Activated CD4-positive, CD25-positive, alpha-beta regulatory T cell treated with anti-CD3 and anti-CD28 coated beads, Interleukin-2, amount 50 U/mL, for 16 hours (primary cell): ENCODE measurements around the gene GDF15.
"Not testable (repeated sequence)": the region's sequence is repeated elsewhere in the genome, so short reads cannot be mapped to it uniquely, and the experiment has no call there.

Experiments used
- DNase-seq: peaks from one replicate; pipeline ENCODE4 v3.0.0-alpha.2; 2020; ENCODE audit warnings: low read depth, low spot score

The GDF15 gene

DNA sequence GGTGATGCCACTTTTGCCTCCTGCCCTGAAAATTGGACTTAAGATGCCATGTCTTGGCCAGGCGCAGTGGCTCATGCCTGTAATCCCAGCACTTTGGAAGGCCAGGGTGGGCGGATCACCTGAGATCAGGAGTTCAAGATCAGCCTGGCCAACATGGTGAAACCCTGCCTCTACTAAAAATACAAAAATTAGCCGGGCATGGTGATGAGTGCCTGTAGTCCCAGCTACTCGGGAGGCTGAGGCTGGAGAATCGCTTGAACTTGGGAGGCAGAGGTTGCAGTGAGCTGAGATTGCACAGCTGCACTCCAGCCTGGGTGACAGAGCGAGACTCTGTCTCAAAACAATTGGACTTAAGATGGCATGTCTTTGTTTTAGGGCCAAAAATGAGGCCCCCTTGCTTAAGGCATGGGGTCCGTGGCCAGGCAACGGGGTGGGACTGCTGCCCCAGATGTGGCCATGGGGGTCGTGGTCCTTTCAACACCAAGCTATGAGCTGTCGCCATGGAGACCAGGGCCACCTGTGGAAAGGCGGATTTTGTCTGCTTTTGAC, 21.6 kb upstream of the GDF15 start:
- DNase-seq: not testable (repeated sequence)

DNA sequence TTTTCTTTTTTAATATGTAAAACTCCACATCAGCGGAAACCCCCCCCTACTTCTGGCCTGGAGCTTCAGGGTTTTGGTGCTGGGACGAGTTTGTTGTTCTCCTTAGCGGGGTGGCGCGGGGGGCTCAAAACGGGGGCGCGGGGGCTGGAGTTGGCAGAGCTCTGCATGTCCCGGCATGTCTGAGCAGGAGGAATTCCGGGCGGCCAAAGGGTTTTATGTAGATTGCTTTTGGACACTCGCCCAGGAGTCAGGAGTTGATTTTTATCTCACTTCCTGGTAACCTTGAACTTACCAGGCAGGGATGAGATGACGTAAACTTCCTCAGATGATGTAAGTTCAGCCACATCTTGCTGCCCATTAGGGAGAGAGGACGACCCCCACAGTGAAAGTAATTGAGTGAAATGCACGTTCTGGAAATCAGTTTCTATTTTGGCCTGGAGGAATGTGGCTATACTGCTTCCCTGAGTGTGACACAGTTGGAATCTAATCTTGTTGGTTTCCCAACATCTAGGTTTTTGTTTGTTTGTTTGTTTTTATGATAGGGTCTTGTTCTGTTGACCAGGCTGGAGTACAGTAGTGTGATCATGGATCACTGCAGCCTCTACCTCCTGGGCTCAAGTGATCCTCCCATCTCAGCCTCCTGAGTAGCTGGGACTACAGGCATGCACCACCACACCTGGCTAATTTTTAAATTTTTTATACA, 21.0 kb upstream of the GDF15 start:
- DNase-seq: no peak

DNA sequence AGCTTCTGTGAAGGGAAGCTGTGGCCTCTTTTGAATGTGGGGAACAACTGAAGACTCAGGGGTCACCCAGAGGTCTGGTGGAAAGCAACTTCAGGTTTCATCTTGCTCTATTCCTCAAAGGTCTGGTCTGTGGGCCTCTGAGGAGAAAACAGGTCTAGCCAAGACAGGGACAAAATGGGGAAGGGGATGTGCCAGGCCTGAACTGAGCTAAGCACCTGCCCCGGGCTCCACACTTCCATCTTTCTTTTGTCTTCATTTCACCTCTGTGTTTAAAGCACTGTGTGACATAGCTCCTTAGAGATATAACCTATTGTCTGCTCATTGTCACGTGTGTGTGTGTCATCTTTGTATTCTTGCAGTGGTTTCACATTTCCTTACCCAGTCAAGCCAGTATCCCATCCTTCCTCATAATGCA, 19.9 kb upstream of the GDF15 start:
- no peak for DNase-seq

DNA sequence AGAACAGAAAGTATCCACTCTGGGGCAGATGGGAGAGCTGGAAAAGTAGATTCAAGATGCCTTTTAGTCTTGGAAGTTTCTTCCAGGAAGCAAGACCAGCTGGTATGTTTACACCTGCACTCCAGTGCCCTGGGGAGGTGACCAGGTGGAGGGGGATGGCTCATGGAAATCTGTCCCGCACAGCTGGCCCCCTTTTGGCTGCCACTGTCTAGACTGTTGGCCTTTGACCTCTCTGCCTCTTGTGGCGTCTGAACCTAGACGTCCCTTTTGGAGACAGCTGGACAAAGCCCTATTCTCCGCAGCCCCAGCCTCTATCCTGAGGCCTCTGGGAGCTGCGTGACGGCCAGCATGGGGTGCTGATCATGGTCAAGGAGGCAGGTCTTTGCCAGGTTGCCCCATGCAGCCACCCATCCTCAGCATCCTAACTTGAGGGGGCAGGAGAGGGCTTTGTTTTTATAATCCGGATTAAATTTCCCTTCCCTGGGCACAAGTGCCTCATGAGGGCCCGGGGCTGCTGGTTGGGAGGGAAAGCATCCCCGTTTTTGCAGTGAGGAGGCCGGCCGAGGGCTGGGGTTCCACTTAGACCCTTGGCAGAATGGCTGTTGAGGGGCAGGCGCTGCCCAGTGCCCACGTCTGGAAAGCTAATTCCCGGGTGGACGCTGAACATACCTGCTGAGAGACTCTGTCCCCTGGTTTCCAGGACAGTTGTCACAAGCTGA, 17.3 kb upstream of the GDF15 start:
- no peak for DNase-seq

DNA sequence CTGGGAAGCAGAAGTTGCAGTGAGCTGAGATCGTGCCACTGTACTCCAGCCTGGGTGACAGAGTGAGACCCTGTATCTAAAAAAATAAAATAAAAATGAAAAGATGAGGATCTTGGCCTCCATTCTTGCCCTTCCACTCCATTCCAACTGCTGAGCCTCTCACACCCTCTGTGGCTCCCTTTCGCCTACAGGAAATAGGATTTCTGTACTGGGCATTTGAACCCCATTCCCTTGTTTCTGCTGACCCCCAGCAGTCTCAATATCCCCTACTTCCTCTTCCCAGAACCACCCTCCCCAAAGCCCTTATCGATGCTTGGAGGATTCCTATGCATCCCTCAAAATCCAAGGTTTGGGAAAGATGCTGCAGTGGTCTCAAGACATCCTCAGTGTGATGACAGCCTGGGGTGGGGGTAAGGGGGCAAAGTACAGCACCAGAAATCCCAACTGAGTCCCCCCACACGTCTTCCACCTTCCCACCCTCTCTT, 12.5 kb upstream of the GDF15 start:
- DNase-seq: no peak

DNA sequence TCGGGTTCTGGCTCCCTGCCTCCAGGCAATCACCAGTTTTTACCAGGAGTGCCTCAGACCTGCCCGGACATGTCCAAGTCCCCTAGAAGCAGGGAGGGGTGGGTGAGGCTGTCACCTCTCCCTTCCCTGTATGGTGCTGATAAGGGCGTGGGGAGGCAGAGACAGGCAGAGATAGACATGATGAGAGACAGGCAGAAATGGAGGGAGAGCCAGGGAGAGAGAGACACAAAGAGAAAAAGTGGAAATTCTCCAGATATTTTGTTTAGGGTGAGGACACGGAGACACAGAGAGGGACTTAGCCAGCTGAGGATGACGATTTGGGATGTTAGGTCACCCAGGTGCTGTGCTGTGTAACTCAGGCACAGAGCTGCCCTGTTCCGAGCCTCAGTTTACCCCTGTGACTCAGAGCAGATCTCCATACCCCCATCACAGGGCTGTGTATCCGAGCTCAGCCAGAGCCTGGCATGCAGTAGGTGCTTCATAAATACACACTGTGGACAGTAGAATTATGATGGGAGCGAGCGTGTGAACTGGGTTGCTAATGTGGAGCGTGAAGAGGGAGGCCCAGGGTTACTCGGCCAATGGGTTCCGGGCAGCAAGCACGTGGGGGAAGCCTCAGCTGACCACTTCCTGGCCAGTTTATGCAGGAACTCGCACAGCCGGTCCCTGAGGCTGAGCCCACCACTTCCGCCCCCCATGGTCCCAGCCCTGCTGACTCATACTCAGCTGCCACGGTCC, 11.9 kb upstream of the GDF15 start:
- DNase-seq: no peak

DNA sequence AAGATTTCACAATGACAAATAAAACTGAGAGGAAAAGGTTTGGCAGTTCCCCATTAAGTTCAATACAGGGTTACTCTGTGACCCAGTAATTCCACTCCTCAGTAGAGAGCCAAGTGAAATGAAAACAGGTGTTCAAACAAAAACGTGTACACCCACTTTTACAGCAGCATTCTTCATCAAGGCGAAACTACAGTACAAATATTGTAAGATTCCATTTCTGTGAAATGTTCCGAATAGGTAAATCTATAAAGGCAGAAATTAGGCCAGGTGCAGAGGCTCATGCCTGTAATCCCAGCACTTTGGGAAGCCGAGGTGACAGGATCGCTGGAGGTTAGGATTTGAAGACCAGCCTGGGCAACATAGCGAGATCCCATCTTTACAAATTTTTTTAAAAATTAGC, 8.9 kb upstream of the GDF15 start:
- DNase-seq: no peak

DNA sequence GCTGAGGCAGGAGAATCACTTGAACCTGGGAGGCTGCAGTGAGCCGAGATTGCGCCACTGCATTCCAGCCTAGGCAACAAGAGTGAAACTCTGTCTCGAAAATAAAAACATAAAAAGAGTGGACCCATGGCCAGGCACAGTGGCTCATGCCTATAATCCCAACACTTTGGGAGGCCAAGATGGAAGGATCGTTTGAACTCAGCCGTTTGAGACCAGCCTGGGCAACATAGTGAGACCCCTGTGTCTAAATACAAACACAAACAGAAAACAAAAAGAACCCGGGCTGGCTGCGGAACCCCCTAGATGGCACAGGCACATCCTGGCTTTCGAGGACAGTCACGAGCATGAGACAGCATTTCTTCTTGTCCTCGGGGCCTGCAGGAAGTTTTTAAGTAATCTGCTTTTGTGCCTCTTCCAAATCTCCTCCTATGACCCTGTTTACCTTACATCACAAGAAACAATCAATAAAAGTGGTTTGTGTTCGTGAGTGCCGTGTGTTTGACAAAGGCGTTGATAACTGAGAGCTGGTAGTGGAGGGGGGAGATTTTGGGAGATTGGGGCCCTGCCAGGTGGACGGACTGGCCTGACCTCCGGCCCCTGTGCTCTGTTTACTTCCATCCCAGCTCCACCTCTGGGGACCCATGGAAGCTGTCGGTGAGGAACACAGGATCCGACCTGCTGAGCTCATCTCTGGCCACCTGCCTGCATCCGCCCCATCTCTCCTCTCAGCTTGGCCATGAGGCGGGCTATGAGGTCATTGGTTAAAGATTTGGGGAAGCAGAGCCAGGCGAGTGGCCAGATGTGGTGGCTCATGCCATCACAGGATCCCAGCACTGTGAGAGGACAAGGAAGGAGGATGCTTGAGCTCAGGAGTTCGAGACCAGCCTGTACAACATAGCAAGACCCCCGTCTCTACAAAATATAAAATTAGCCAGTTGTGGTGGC, 5.9 kb upstream of the GDF15 start:
- no peak for DNase-seq

DNA sequence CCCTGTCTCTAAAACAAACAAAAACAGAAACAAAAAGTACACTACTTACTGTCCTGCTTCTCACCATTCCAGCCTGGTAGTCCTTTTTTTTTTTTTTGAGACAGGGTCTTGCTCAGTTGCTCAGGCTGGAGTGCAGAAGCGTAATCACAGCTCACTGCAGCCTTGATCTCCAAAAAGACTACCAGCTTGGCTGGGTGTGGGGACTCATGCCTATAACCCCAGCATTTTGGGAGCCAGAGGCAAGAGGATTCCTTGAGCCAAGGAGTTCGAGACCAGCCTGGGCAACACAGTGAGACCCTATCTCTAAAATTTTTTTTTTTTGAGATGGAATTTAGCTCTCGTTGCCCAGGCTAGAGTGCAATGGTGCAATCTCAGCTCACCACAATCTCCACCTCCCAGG, 5.1 kb upstream of the GDF15 start:
- no peak for DNase-seq

DNA sequence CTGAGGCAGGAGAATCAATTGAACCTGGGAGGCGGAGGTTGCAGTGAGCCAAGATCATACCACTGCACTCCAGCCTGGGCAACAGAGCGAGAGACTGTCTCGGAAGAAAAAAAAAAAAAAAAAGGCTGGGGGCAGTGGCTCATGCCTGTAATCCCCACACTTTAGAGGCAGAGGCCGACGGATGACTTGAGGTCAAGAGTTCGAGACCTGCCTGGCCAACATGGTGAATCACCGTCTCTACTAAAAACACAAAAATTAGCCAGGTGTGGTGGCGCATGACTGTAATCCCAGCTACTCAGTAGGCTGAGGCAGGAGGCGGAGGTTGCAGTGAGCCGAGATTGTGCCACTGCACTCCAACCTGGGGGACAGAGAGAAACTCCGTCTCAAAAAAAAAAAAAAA, 2.3 kb upstream of the GDF15 start:
- DNase-seq: not testable (repeated sequence)

DNA sequence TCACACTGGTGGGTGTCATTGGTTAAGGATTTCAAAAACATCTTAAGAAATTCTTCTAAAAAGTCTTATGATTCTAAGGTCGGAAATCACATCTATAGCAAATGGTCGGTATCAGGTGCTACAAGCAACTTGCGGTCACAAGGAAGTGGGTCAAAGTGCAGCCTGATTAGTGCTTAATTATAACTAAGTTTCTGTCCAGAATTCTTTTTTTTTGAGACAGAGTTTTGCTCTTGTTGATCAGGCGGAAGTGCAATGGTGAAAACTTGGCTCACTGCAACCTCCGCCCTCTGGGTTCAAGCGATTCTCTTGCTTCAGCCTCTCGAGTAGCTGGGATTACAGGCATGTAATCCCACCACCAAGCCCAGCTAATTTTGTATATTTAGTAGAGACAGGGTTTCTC, 1.2 kb upstream of the GDF15 start:
- no peak for DNase-seq

DNA sequence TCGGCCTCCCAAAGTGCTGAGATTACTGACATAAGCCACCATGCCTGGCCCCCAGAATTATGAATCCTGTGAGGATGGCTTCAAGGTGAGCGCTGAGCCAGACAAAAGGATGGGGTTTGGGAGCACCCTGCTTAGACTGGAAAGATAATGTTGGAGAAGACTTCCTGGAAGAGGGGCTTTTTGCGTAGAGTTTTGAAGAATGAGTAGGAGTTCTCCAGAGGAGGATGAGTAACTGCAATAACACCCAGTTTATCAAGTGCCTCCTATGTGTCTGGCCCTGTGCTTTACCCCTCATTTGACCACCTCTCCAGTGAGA, 641 bp upstream of the GDF15 start:
- DNase-seq: no peak

DNA sequence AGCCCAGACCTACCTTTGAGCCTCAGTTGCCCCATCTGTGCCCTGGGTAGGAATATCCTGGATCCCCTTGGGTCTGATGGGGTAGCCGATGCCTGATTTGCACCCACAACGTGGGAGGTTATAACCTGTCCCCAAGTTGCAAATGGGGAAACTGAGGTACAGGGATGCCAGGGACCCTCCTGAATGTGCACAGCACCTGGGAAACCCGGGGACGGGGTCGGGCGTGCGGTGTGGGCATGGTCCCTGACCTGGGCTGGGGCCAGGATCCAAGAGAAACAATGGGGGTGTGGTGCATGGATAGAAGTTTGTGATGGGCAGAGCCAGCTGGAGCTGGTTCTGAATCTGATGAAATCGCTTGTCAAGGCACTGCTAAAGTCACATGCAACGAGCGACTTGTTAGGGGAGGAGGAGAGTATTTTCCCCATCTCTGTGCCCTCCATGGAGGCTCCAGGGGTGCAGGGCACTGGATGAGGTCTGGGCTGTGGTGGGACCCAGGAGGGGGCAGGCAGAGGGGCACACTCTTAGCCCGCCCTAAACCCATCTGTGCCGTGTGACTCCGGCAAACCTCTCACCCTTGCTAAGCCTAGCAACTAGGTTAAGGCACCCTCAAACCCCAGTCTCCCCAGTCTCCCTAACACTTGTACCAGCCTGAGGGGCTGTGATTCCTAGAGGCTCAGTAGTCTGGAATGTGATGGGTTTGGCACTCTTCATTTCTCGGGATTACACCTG, 749 bp downstream of the GDF15 start:
- no peak for DNase-seq

DNA sequence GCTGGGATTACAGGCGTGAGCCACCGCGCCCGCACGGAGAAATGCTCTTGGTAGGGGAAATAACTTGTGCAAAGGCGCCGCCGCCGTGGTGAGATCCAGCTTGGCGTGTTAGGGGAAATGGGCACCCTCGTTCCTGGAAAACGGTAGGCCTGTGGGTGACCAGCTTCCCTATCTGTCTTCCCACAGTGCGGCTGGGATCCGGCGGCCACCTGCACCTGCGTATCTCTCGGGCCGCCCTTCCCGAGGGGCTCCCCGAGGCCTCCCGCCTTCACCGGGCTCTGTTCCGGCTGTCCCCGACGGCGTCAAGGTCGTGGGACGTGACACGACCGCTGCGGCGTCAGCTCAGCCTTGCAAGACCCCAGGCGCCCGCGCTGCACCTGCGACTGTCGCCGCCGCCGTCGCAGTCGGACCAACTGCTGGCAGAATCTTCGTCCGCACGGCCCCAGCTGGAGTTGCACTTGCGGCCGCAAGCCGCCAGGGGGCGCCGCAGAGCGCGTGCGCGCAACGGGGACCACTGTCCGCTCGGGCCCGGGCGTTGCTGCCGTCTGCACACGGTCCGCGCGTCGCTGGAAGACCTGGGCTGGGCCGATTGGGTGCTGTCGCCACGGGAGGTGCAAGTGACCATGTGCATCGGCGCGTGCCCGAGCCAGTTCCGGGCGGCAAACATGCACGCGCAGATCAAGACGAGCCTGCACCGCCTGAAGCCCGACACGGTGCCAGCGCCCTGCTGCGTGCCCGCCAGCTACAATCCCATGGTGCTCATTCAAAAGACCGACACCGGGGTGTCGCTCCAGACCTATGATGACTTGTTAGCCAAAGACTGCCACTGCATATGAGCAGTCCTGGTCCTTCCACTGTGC, 2.4 kb downstream of the GDF15 start:
- DNase-seq: peak; percentile 55

DNA sequence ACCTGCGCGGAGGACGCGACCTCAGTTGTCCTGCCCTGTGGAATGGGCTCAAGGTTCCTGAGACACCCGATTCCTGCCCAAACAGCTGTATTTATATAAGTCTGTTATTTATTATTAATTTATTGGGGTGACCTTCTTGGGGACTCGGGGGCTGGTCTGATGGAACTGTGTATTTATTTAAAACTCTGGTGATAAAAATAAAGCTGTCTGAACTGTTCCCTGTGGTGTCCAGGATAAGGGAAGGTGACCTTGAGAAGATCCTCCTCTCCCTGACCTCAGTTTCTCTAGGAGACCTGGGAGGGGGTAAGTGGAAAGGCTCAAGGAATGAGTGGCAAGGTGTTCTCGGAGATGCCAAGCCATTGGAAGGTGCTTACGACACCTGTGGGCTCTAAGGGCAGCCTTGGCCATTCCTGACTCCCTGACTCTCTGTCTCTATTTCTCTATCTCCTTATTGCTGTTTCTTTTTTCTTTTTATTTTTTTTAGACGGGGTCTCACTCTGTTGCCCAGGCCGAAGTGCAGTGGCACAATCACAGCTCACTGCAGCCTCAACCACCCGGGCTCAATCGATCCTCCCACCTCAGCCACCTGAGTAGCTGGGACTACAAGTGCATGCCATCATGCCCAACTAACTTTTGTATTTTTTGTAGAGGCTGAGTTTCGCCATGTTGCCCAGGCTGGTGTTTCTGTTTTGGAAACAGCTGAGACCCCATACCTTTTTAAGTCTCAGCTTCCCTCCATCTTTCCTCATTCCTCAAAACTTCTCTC, 3.2 kb downstream of the GDF15 start:
- DNase-seq: no peak

DNA sequence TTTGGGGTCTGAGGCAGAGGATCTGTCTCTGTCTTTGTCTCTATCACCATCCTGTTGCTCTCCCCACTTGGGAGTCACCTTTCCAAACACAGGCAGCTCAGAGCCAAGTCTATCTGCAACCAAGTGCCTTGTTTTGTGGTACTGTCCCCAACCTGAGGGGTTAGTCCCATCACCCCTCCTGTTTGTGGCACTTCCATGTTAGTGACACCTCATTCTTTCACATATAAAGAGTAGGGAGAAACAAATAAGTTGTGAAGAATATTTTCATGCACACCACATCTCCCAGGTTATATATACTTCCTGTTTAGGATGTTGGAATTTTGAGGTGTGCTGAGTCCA, 3.7 kb downstream of the GDF15 start:
- no peak for DNase-seq

DNA sequence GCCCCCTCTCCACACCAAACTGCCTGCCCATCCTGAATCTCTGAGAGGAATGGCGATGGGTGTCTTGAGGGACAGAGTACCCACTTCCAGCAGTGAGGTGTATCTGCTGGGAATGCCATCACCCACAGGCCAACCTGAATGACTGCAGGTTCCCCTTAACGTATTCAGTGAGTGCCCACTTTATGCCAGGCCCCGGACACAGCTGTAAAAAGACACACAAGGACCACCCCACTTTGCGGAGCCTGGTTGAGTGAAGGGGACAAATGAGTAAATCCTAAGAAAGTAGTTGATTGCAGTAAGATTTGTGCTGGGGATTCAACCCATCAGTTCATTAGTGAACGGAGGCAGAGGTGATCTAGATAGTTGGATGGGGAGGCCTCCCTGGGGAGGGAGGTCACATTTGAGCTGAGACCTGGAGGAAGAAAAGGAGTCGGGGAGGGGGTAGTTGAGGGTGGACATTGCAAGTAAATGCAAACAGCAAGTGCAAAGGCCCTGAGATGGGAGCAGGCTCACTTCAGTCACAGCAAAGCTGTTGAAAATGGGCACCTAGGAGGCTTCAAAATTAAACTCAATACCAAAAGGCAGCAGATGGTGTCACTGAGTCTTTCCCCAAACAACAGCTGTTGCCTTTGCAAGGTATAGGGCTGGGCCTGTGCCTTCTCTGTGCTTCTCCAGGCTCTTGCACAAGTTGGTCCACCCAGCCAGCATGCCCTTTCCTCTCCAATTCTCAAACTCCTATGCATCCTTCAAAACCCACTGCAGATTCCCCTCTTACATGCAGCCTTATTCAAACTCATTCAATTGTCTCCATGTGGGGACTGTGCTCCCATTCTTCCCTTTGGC, 4.3 kb downstream of the GDF15 start:
- no peak for DNase-seq

DNA sequence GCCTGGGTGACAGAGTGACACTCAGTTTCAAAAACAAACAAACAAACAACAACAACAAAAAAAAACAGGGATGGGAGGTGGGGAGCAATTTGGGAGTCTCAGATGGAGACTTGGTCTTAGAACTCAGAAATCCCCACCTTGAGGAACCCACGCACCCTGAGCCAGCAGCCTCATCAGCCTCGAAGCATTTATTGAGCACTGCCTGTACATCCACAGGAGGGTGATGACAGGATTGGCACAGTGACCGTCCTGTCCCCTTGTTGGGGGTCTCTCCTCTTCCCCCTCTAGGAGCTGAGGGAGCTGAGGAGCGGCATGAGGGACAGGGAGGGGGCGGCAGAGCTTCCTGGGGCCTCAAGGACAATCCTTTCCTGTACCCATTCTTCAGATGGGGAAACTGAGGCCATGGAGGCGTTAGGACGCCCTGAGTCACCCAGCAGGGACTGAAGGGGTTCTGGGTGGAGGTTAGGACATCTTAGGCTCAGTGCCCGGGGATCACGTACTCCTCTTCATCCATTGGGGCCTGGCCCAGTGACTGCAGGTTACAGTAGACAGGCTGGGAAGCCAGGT, 5.6 kb downstream of the GDF15 start:
- no peak for DNase-seq
